Endothelial cell of umbilical vein (primary cell): Measurements from ENCODE around the gene ACYP2. TPM values are rescaled to one million over a fixed set of nuclear protein-coding genes. Genes with fewer than 3 reads are reported as not detected.

Source experiments
- BruUV-seq: library from RNA; stranded (reverse); fragments of 400-500 nt; replicated peaks from 2 replicates; lab custom pipeline; 2021; lab: Mats Ljungman, UMichigan
- CTCF ChIA-PET: fragments of 300-600, 350-600 bp; sonication (Branson Sonifier 250); formaldehyde crosslinking; loops from one replicate; lab custom pipeline; 2021; ENCODE audit warnings: antibody characterized with exemption, inconsistent platforms; lab: Charles Lee
- POLR2A ChIA-PET: fragments of 300-600, 350-600 bp; sonication (Branson Sonifier 250); formaldehyde crosslinking; loops from one replicate; lab custom pipeline; 2021; ENCODE audit warnings: antibody characterized with exemption, inconsistent platforms; lab: Charles Lee
- DNase-seq: peaks from one replicate; pipeline ENCODE4 v3.0.0-alpha.2; 2011; ENCODE audit warnings: low read depth, low spot score
- FAIRE-seq: peaks from 2 replicates; lab custom pipeline; 2011; peaks lifted over from hg19 to GRCh38; lab: Jason Lieb, UNC
- H2AFZ ChIP-seq: 2 replicates; pipeline ENCODE4 v1.6.0; 2012; ENCODE audit warnings: low read depth, low read length, control low read depth, inconsistent platforms
- H3K27ac ChIP-seq: 2 replicates; pipeline ENCODE4 v1.5.1; 2011; ENCODE audit warnings: low read depth, mild to moderate bottlenecking, control low read depth, low read length, moderate library complexity; ENCODE audit not compliant: insufficient read depth
- H3K27me3 ChIP-seq, 2 experiments: 2 replicates each; pipeline versions ENCODE4 v1.6.0 to v1.6.1; 2011; ENCODE audit warnings: low read length in 2 of 2, mixed read lengths in 1 of 2; ENCODE audit not compliant: control insufficient read depth in 2 of 2, insufficient read depth in 2 of 2
- H3K36me3 ChIP-seq, 2 experiments: 2 replicates in 1 of 2; 3 replicates in 1 of 2; pipeline ENCODE4 v1.5.1; 2011; ENCODE audit warnings: low read length in 2 of 2, mild to moderate bottlenecking in 1 of 2, moderate library complexity in 1 of 2; ENCODE audit not compliant: control insufficient read depth in 2 of 2, insufficient read depth in 2 of 2; ENCODE audit errors: extremely low read depth in 1 of 2
- H3K4me1 ChIP-seq: 3 replicates; pipeline ENCODE4 v1.5.1; 2011; ENCODE audit warnings: mild to moderate bottlenecking, low read length; ENCODE audit not compliant: control insufficient read depth, insufficient read depth; ENCODE audit errors: extremely low read depth
- H3K4me2 ChIP-seq: 2 replicates; pipeline ENCODE4 v1.6.1; 2011; ENCODE audit warnings: low read length, control low read depth, mixed read lengths; ENCODE audit not compliant: insufficient read depth
- H3K4me3 ChIP-seq, 3 experiments: fragments of 200-600 bp in 1 of 3; sonication (generic), shearing (Covaris generic) in 1 of 3; replicated peaks in 1 of 3; 2 replicates each; pipeline ENCODE4 v1.5.1; 2011 to 2016; ENCODE audit warnings: control low read depth in 3 of 3, low read length in 3 of 3, mild to moderate bottlenecking in 2 of 3, inconsistent platforms in 1 of 3, low read depth in 1 of 3, moderate library complexity in 1 of 3; ENCODE audit not compliant: insufficient read depth in 1 of 3
- H3K79me2 ChIP-seq: 2 replicates; pipeline ENCODE4 v1.6.0; 2012; ENCODE audit warnings: low read length, inconsistent platforms; ENCODE audit not compliant: control insufficient read depth, insufficient read depth
- H3K9ac ChIP-seq: replicated peaks from 2 replicates; pipeline ENCODE3; 2011; ENCODE audit warnings: low read length, control low read depth; ENCODE audit not compliant: insufficient read depth; ENCODE audit errors: extremely low read depth
- H3K9me1 ChIP-seq: replicated peaks from 3 replicates; pipeline ENCODE4 v1.6.0; 2011; ENCODE audit warnings: mild to moderate bottlenecking, low read length; ENCODE audit not compliant: control insufficient read depth, insufficient read depth; ENCODE audit errors: extremely low read depth
- H3K9me3 ChIP-seq: replicated peaks from 2 replicates; pipeline ENCODE4 v1.5.1; 2012; ENCODE audit warnings: low read length, inconsistent platforms; ENCODE audit not compliant: control insufficient read depth, insufficient read depth
- H4K20me1 ChIP-seq: replicated peaks from 2 replicates; pipeline ENCODE3; 2011; ENCODE audit warnings: mild to moderate bottlenecking, low read length; ENCODE audit not compliant: control insufficient read depth, insufficient read depth; ENCODE audit errors: extremely low read depth
- EZH2 ChIP-seq: IDR thresholded peaks from 2 replicates; pipeline ENCODE4 v1.6.1; 2012; ENCODE audit warnings: borderline replicate concordance, low read depth, mild to moderate bottlenecking, moderate library complexity, low read length, inconsistent platforms; ENCODE audit not compliant: severe bottlenecking
- FOS ChIP-seq: IDR thresholded peaks from 2 replicates; pipeline ENCODE4 v1.6.1; 2011; ENCODE audit warnings: mild to moderate bottlenecking, low read length, moderate library complexity, borderline replicate concordance; ENCODE audit not compliant: insufficient read depth
- GATA2 ChIP-seq: IDR thresholded peaks from 2 replicates; pipeline ENCODE4 v1.7.0; 2011; ENCODE audit warnings: low read depth, mild to moderate bottlenecking, moderate library complexity, mixed read lengths, low read length; ENCODE audit not compliant: insufficient read length, insufficient read depth
- JUN ChIP-seq: IDR thresholded peaks from 2 replicates; pipeline ENCODE4 v1.6.1; 2011; ENCODE audit warnings: borderline replicate concordance, low read depth; ENCODE audit not compliant: insufficient read length, insufficient read depth
- MYC ChIP-seq: IDR thresholded peaks from one replicate; pipeline ENCODE4 v1.6.1; 2011; ENCODE audit warnings: mild to moderate bottlenecking, low read depth, low read length
- POLR2A ChIP-seq: IDR thresholded peaks from 2 replicates; pipeline ENCODE4 v1.6.1; 2012; ENCODE audit warnings: low read depth, mild to moderate bottlenecking, control low read depth, low read length
- POLR2AphosphoS5 ChIP-seq: IDR thresholded peaks from 2 replicates; pipeline ENCODE4 v1.6.1; 2012; ENCODE audit warnings: low read depth, mild to moderate bottlenecking, control low read depth, low read length, moderate library complexity; ENCODE audit not compliant: insufficient read depth
- dilution Hi-C: fragments of 300-500 bp; cut with MboI; formaldehyde crosslinking; loops from one replicate; pipeline ENCODE4 v1.15.0; 2019; ENCODE audit warnings: low sequenced_read_pairs; ENCODE audit not compliant: extremely low pct_ligation_motif_present
- intact Hi-C: fragments of 100-400 bp; cut with micrococcal nuclease; formaldehyde crosslinking; loops from one replicate; pipeline ENCODE4 v1.10.0; 2022
- polyA plus RNA-seq, 4 experiments: library from polyadenylated mRNA; depleted of rRNA in 3 of 4; stranded (reverse) in 3 of 4; unstranded in 1 of 4; fragments of >200 nt; gene quantifications; 2 replicates each; pipeline versions ENCODE4 v1.2.1 to v1.2.3, GENCODE V29; 2011 to 2012; ENCODE audit warnings: missing spikeins in 1 of 4
- total RNA-seq: library from RNA; stranded (reverse); gene quantifications from 2 replicates; pipeline ENCODE4 v1.2.3, GENCODE V29; 2021
- TF ChIP-seq, protein P1 (sequence below), 2 donors: IDR thresholded peaks; 1 replicate in 1 of 2; 2 replicates in 1 of 2; pipeline ENCODE4 v1.5.1; 2011; ENCODE audit warnings: low read length in 2 of 2, mild to moderate bottlenecking in 2 of 2, moderate library complexity in 2 of 2, control low read depth in 1 of 2, inconsistent platforms in 1 of 2, low read depth in 1 of 2; ENCODE audit not compliant: insufficient read depth in 1 of 2; ENCODE audit errors: extremely low read depth in 1 of 2
- TF ChIP-seq, protein P2 (sequence below): IDR thresholded peaks from 2 replicates; pipeline ENCODE4 v1.6.1; 2011; ENCODE audit not compliant: insufficient read depth, insufficient read length

ACYP2 gene
- total and polyA plus RNA-seq, 2 donors (not counting 3 experiments of a cell fraction or from before 2014, with no cell fraction given) = 3.9 to 7.9 TPM

DNA sequence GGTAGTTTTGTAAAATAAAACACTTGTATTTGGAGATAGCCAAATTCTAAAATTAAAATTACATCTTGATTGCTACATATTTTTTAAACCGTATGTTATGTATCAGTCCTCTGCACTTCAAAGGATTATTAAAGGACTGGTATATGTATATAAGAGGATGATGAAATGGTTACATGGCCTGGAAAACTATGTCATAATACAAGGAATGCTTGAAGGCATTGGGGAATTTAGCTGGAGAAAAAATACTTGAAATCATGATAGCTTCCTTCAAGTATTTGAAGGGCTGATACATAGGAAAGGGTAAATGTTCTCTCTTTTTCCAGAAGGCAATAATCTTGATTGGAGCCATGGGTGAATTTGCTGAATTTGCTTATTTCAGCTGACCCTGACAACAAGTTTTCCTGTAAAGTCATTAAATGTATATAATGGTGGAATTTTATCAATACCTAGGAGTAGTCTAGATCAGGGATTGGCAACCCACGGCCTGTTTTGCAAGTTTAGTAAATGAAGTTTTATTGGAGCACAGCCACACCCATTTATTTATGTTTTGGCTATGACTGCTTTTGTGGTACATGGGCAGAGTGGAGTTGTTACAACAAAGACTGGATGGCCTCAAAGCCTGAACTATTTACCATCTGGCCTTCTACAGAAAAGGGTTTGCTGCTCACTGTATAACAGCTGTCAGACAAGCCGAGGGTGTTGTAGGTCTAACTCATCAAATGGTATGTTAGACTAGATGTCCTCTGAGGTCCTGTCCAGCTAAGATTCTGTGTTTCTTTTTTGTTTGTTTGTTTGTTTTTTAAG, 34.4 kb downstream of the ACYP2 start:
- H3K4me1 ChIP-seq = no peaks in the 10 kb centered on the region
- intact Hi-C loops = loop anchor here (5.0 kb wide), 1 partner anchor 77 kb away; no protein-coding TSS in a partner anchor
- no peak for TF ChIP-seq EZH2
- TF ChIP-seq MYC = no peak
- no peak for TF ChIP-seq JUN
- no peak for TF ChIP-seq FOS
- TF ChIP-seq POLR2AphosphoS5 = no peak
- TF ChIP-seq, protein P1, sequence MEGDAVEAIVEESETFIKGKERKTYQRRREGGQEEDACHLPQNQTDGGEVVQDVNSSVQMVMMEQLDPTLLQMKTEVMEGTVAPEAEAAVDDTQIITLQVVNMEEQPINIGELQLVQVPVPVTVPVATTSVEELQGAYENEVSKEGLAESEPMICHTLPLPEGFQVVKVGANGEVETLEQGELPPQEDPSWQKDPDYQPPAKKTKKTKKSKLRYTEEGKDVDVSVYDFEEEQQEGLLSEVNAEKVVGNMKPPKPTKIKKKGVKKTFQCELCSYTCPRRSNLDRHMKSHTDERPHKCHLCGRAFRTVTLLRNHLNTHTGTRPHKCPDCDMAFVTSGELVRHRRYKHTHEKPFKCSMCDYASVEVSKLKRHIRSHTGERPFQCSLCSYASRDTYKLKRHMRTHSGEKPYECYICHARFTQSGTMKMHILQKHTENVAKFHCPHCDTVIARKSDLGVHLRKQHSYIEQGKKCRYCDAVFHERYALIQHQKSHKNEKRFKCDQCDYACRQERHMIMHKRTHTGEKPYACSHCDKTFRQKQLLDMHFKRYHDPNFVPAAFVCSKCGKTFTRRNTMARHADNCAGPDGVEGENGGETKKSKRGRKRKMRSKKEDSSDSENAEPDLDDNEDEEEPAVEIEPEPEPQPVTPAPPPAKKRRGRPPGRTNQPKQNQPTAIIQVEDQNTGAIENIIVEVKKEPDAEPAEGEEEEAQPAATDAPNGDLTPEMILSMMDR (IDR thresholded peaks at IDR 0.05; ENCODE audit: extremely low read depth in 1 of 2, insufficient read depth in 1 of 2, low read depth in 1 of 2, low read length in 2 of 2) = no peak
- TF ChIP-seq POLR2A = no peak
- TF ChIP-seq, protein P2, sequence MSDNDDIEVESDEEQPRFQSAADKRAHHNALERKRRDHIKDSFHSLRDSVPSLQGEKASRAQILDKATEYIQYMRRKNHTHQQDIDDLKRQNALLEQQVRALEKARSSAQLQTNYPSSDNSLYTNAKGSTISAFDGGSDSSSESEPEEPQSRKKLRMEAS = no peak
- TF ChIP-seq GATA2 = no peak
- H2AFZ ChIP-seq = no peak overlapping the region
- DNase-seq = no peak
- no peak overlapping the region for H3K4me2 ChIP-seq
- no peak overlapping the region for H3K9ac ChIP-seq
- ChIA-PET CTCF (interaction anchor here (3.0 kb wide), 1 partner anchor 12 kb away, joined by 13 read pairs; no protein-coding TSS in a partner anchor), POLR2A (no interaction called here)
- H3K27ac ChIP-seq = no peak overlapping the region
- H3K79me2 ChIP-seq = no peaks in the 10 kb centered on the region
- no peak for FAIRE-seq
- no peaks in the 10 kb centered on the region for H4K20me1 ChIP-seq
- H3K9me1 ChIP-seq = no peaks in the 10 kb centered on the region
- no peak overlapping the region for H3K4me3 ChIP-seq
- H3K36me3 ChIP-seq = no peaks in the 10 kb centered on the region
- no peaks in the 10 kb centered on the region for H3K27me3 ChIP-seq
- no TSS peak for BruUV-seq
- dilution Hi-C loops = no loop called here
- no peaks in the 10 kb centered on the region for H3K9me3 ChIP-seq
